ENCODE results near the gene STK32B. TPM values are rescaled to one million over a fixed set of nuclear protein-coding genes. Genes with fewer than 3 reads are reported as not detected.

Gene STK32B
- total and polyA plus RNA-seq, 2 experiments from 2014 or later, result 0.71 to 2.3 TPM

GRCh38 chr4:5041699-5042098 lies 9.6 kb upstream of the STK32B start (continued):
- TF ChIP-seq ZNF462 (CRISPR knock-in tag; IDR thresholded peaks at IDR 0.05) (no peak), EZH2phosphoT487 (IDR thresholded peaks at IDR 0.05; ENCODE audit: unreplicated experiment) (no peak), CTCF (conservative IDR thresholded peaks at IDR 0.05; ENCODE audit: low read depth in 2 of 2) (no peak), NANOG (IDR thresholded peaks at IDR 0.05; ENCODE audit: borderline replicate concordance) (no peak), JUNB (IDR thresholded peaks at IDR 0.05; ENCODE audit: unreplicated experiment) (no peak), CREB1 (CRISPR knock-in tag; IDR thresholded peaks at IDR 0.05; ENCODE audit: low read depth) (no peak), POLR2AphosphoS5 (IDR thresholded peaks at IDR 0.05; ENCODE audit: low read depth) (no peak)

- Mint-ChIP-seq H3K36me3 (ENCODE audit: low read depth) (no peaks in the 10 kb centered on the region), H3K4me3 (peak overlapping the region; percentile 35; the same call in 1 of the 3 replicates), H3K27ac (no peak overlapping the region), H3K9me3 (no peaks in the 10 kb centered on the region; the same call in 2 of the 3 replicates), H3K27me3 (ENCODE audit: insufficient read depth, low read depth, poor library complexity) (no peaks in the 10 kb centered on the region), H3K4me1 (no peaks in the 10 kb centered on the region; the same call in 1 of the 3 replicates)
- Histone ChIP-seq H3K27ac (ENCODE audit: low read depth) (no peak overlapping the region), H3K79me2 (replicated peaks; ENCODE audit: insufficient read depth) (no peaks in the 10 kb centered on the region), H4K20me1 (replicated peaks; ENCODE audit: insufficient read depth) (no peaks in the 10 kb centered on the region), H3F3A (replicated peaks; ENCODE audit: low read depth) (no peaks in the 10 kb centered on the region), H2AFZ (peak overlapping the region; percentile 90), H3K4me3 (no peak overlapping the region), H3K4me2 (peak overlapping the region; percentile 32; the same call in 1 of the 2 replicates), H3K27me3 (ENCODE audit: insufficient read depth) (no peaks in the 10 kb centered on the region), H3K9me2 (ENCODE audit: insufficient read depth) (peaks cover 8% of the 10 kb centered on the region), H3K36me3 (ENCODE audit: insufficient read depth) (no peaks in the 10 kb centered on the region), H3K4me1 (ENCODE audit: insufficient read depth) (no peaks in the 10 kb centered on the region)
- DNase-seq (ENCODE audit: low spot score) (peak; percentile 62), ATAC-seq (peak; percentile 91)
- TF ChIP-seq, protein P1, sequence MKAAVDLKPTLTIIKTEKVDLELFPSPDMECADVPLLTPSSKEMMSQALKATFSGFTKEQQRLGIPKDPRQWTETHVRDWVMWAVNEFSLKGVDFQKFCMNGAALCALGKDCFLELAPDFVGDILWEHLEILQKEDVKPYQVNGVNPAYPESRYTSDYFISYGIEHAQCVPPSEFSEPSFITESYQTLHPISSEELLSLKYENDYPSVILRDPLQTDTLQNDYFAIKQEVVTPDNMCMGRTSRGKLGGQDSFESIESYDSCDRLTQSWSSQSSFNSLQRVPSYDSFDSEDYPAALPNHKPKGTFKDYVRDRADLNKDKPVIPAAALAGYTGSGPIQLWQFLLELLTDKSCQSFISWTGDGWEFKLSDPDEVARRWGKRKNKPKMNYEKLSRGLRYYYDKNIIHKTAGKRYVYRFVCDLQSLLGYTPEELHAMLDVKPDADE (IDR thresholded peaks at IDR 0.05), result peak; percentile 38; the same call in 1 of the 2 replicates
These were observed 7.7 kb upstream of the STK32B start for GRCh38 chr4:5043579-5043978.
